HG03064 (cell line): ENCODE measurements around the gene TMEM106B.
"Not testable (repeated sequence)": the region's sequence is repeated elsewhere in the genome, so short reads cannot be mapped to it uniquely, and the experiment has no call there.

Source experiments
- ATAC-seq: cut with Tn5 transposase; IDR thresholded peaks from one replicate; pipeline ENCODE4 v1.9.1; 2021; ENCODE audit warnings: low read depth; ENCODE audit not compliant: unreplicated experiment

Gene TMEM106B

GRCh38 chr7:12211054-12211710 lies at the start of gene TMEM106B:
Gene TMEM106B, plus strand, starts transcription at chr7:12211294. Its CDS starts 3,517 bp downstream, at chr7:12214811.
- peak; percentile 98 for ATAC-seq

- no peak for ATAC-seq
Observed at GRCh38 chr7:12162415-12163113, 48.5 kb upstream of the TMEM106B start.

GRCh38 chr7:12168065-12168464 lies 43.0 kb upstream of the TMEM106B start:
- ATAC-seq: not testable (repeated sequence)

GRCh38 chr7:12169981-12170820 lies 40.9 kb upstream of the TMEM106B start:
- ATAC-seq: not testable (repeated sequence)

- ATAC-seq: no peak
Observed at GRCh38 chr7:12173671-12174070, 37.4 kb upstream of the TMEM106B start.

GRCh38 chr7:12174931-12175330 lies 36.2 kb upstream of the TMEM106B start:
- ATAC-seq: no peak

GRCh38 chr7:12178317-12178716 lies 32.8 kb upstream of the TMEM106B start:
- no peak for ATAC-seq

- ATAC-seq: no peak
Observed at GRCh38 chr7:12194426-12194825, 16.7 kb upstream of the TMEM106B start.

- ATAC-seq: no peak
Observed at GRCh38 chr7:12196386-12196785, 14.7 kb upstream of the TMEM106B start.

GRCh38 chr7:12199363-12199762 lies 11.7 kb upstream of the TMEM106B start:
- ATAC-seq: no peak

- ATAC-seq: no peak
Observed at GRCh38 chr7:12207046-12207445, 4.0 kb upstream of the TMEM106B start.

- ATAC-seq: no peak
Observed at GRCh38 chr7:12209221-12209620, 1.9 kb upstream of the TMEM106B start.

- peak; percentile 27 for ATAC-seq
Observed at GRCh38 chr7:12210179-12211053, 678 bp upstream of the TMEM106B start.

- no peak for ATAC-seq
Observed at GRCh38 chr7:12211711-12212485, 804 bp downstream of the TMEM106B start.

GRCh38 chr7:12217311-12217710 lies 6.2 kb downstream of the TMEM106B start:
- ATAC-seq: no peak

- no peak for ATAC-seq
Observed at GRCh38 chr7:12220389-12221046, 9.4 kb downstream of the TMEM106B start.

- ATAC-seq: no peak
Observed at GRCh38 chr7:12221414-12221813, 10.3 kb downstream of the TMEM106B start.

- ATAC-seq: peak; percentile 91
Observed at GRCh38 chr7:12222889-12223579, 11.9 kb downstream of the TMEM106B start.
